CD4-positive, alpha-beta T cell treated with Interleukin-12 subunit alpha and Interleukin-12 subunit beta, for 1 hour (primary cell): ENCODE data around the gene LGR5.

Experiments
- DNase-seq: peaks from one replicate; pipeline ENCODE4 v3.0.0-alpha.2; 2020

LGR5 gene

GRCh38 chr12:71439613-71440344, at the start of gene LGR5:
TSS of gene LGR5 (plus strand) at chr12:71439798. CDS start at chr12:71440081, 283 bp downstream.
- no peak for DNase-seq

- peak; percentile 10 for DNase-seq
Measured at GRCh38 chr12:71392521-71393145, 47.0 kb upstream of the LGR5 start.

GRCh38 chr12:71393625-71394024, 46.0 kb upstream of the LGR5 start:
- no peak for DNase-seq

GRCh38 chr12:71397433-71397954, 42.1 kb upstream of the LGR5 start:
- DNase-seq = no peak

- no peak for DNase-seq
Measured at GRCh38 chr12:71399197-71399596, 40.4 kb upstream of the LGR5 start.

- no peak for DNase-seq
Measured at GRCh38 chr12:71400481-71400880, 39.1 kb upstream of the LGR5 start.

GRCh38 chr12:71405884-71406283, 33.7 kb upstream of the LGR5 start:
- no peak for DNase-seq

GRCh38 chr12:71407732-71408131, 31.9 kb upstream of the LGR5 start:
- no peak for DNase-seq

- no peak for DNase-seq
Measured at GRCh38 chr12:71410844-71411243, 28.8 kb upstream of the LGR5 start.

- no peak for DNase-seq
Measured at GRCh38 chr12:71411635-71412034, 28.0 kb upstream of the LGR5 start.

- DNase-seq = peak; percentile 56
Measured at GRCh38 chr12:71415336-71416231, 24.0 kb upstream of the LGR5 start.

- no peak for DNase-seq
Measured at GRCh38 chr12:71417181-71417580, 22.4 kb upstream of the LGR5 start.

GRCh38 chr12:71420775-71421406, 18.7 kb upstream of the LGR5 start:
- no peak for DNase-seq

GRCh38 chr12:71425568-71426299, 13.9 kb upstream of the LGR5 start:
- DNase-seq = no peak

- DNase-seq = no peak
Measured at GRCh38 chr12:71426300-71427047, 13.1 kb upstream of the LGR5 start.

GRCh38 chr12:71430756-71431155, 8.8 kb upstream of the LGR5 start:
- no peak for DNase-seq

- DNase-seq = no peak
Measured at GRCh38 chr12:71431991-71432390, 7.6 kb upstream of the LGR5 start.

- DNase-seq = no peak
Measured at GRCh38 chr12:71432936-71433335, 6.7 kb upstream of the LGR5 start.

GRCh38 chr12:71436696-71437095, 2.9 kb upstream of the LGR5 start:
- no peak for DNase-seq

- no peak for DNase-seq
Measured at GRCh38 chr12:71438670-71439361, 782 bp upstream of the LGR5 start.

- no peak for DNase-seq
Measured at GRCh38 chr12:71439362-71439612, 311 bp upstream of the LGR5 start.
